Osteoblast (primary cell): ENCODE measurements around the gene NRF1. TPM values are rescaled to one million over a fixed set of nuclear protein-coding genes. Genes with fewer than 3 reads are reported as not detected.

Source experiments
- DNase-seq: peaks from one replicate; pipeline ENCODE4 v3.0.0; 2011; ENCODE audit warnings: low spot score, mixed read lengths; ENCODE audit not compliant: insufficient read length; ENCODE audit errors: missing footprints
- H2AFZ ChIP-seq: 2 replicates; pipeline ENCODE4 v1.6.0; 2011; ENCODE audit warnings: mild to moderate bottlenecking, low read length
- H3K27ac ChIP-seq: 2 replicates; pipeline ENCODE4 v1.5.1; 2011; ENCODE audit warnings: mild to moderate bottlenecking, low read depth, low read length, moderate library complexity
- H3K27me3 ChIP-seq: 2 replicates; pipeline ENCODE4 v1.6.0; 2012; ENCODE audit warnings: mild to moderate bottlenecking, control low read depth, inconsistent platforms, low read length, moderate library complexity; ENCODE audit not compliant: insufficient read depth
- H3K36me3 ChIP-seq: 2 replicates; pipeline ENCODE4 v1.5.1; 2011; ENCODE audit warnings: mild to moderate bottlenecking, low read length, control low read depth, moderate library complexity; ENCODE audit not compliant: insufficient read depth
- H3K4me1 ChIP-seq: 2 replicates; pipeline ENCODE4 v1.5.1; 2011; ENCODE audit warnings: mild to moderate bottlenecking, low read length, control low read depth, moderate library complexity; ENCODE audit not compliant: insufficient read depth
- H3K4me2 ChIP-seq: 2 replicates; pipeline ENCODE4 v1.6.0; 2011; ENCODE audit warnings: mild to moderate bottlenecking, low read length; ENCODE audit not compliant: insufficient read depth
- H3K4me3 ChIP-seq: fragments of 200-600 bp; sonication (generic); 3 replicates; pipeline ENCODE4 v1.5.1; 2012; ENCODE audit warnings: mild to moderate bottlenecking, low read length, inconsistent platforms; ENCODE audit not compliant: insufficient read depth
- H3K79me2 ChIP-seq: 2 replicates; pipeline ENCODE4 v1.6.0; 2012; ENCODE audit warnings: mild to moderate bottlenecking, low read length, control low read depth, inconsistent platforms; ENCODE audit not compliant: insufficient read depth
- H3K9me3 ChIP-seq: 2 replicates; pipeline ENCODE4 v1.5.1; 2011; ENCODE audit warnings: low read depth, low read length, control low read depth
- H4K20me1 ChIP-seq: 2 replicates; pipeline ENCODE4 v1.6.0; 2012; ENCODE audit warnings: mild to moderate bottlenecking, low read length, control low read depth; ENCODE audit not compliant: insufficient read depth
- total RNA-seq: library from RNA; depleted of rRNA; stranded (reverse); fragments of >200 nt; gene quantifications from 2 replicates; pipeline ENCODE4 v1.2.3, GENCODE V29; 2012
- TF ChIP-seq, protein P1 (sequence below): IDR thresholded peaks from 2 replicates; pipeline ENCODE4 v1.5.1; 2011; ENCODE audit warnings: mild to moderate bottlenecking, low read depth, low read length, moderate library complexity; ENCODE audit errors: extremely low read depth

The NRF1 gene
- total RNA-seq, 1 donor = 14.8 TPM

DNA sequence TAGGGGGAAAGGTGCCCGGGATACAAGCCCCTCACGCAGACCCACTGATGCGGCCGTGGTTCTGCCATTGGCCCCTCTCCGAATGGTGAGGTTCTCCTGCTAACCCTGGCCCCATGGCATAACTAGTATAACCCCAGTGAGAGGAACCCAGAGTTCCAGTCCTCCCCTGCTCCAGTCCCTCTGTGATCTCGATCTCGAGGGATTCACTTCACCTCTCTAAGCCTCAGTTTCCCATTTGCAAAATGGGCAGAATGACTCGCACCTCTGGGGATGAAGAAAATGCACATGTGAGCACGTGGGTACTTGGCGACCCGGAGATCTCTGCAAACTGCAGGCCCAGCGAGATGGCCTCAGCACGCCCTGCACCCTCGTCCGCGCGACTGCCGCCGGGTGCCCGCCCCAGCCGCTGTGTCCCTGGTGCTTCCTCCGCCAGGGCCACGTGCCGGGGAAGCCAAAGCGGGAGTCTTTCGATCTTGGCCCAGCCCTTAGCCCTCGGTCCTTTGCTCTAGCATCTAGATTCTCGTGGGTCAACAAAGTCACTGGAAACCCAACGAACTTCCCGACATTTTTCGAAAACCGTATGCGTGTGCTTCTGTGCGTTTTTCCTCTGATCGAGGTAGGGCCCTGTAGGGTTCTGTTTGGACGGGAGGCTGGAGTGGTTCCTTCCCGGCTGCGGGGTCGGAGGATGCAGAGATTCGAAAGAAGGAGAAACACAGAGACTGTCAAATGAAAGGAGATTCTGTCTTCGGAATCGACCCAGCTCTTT lies 171.5 kb downstream of the NRF1 start:
- DNase-seq = peak; percentile 90
- Histone ChIP-seq H2AFZ (no peak overlapping the region), H3K27ac (no peak overlapping the region), H3K4me3 (no peak overlapping the region), H3K4me2 (no peak overlapping the region), H3K4me1 (no peaks in the 10 kb centered on the region), H3K79me2 (no peaks in the 10 kb centered on the region), H3K36me3 (no peaks in the 10 kb centered on the region), H3K27me3 (peaks cover 92% of the 10 kb centered on the region), H3K9me3 (no peaks in the 10 kb centered on the region), H4K20me1 (peaks cover 3% of the 10 kb centered on the region)
- TF ChIP-seq, protein P1, sequence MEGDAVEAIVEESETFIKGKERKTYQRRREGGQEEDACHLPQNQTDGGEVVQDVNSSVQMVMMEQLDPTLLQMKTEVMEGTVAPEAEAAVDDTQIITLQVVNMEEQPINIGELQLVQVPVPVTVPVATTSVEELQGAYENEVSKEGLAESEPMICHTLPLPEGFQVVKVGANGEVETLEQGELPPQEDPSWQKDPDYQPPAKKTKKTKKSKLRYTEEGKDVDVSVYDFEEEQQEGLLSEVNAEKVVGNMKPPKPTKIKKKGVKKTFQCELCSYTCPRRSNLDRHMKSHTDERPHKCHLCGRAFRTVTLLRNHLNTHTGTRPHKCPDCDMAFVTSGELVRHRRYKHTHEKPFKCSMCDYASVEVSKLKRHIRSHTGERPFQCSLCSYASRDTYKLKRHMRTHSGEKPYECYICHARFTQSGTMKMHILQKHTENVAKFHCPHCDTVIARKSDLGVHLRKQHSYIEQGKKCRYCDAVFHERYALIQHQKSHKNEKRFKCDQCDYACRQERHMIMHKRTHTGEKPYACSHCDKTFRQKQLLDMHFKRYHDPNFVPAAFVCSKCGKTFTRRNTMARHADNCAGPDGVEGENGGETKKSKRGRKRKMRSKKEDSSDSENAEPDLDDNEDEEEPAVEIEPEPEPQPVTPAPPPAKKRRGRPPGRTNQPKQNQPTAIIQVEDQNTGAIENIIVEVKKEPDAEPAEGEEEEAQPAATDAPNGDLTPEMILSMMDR = no peak

DNA sequence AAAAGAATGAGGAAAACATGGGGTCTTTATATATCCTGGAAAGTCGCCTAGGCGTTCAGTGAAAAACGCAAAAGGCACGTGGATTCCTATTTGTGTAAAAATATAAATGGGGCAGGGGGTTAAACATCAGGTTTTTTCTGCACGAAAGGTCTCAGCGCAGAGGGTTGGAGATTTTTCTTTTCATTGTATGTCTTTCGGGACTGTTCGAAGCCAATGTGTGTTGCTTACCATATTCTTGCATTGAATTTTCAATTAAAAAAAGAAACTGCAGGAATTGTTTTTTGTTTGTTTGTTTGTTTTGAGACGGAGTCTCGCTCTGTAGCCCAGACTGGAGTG lies 172.0 kb downstream of the NRF1 start:
- no peak overlapping the region for H3K4me2 ChIP-seq
- TF ChIP-seq, protein P1 = no peak
- no peak for DNase-seq
- H3K36me3 ChIP-seq = no peaks in the 10 kb centered on the region
- no peaks in the 10 kb centered on the region for H3K9me3 ChIP-seq
- H4K20me1 ChIP-seq = peaks cover 3% of the 10 kb centered on the region
- no peaks in the 10 kb centered on the region for H3K4me1 ChIP-seq
- peaks cover 86% of the 10 kb centered on the region for H3K27me3 ChIP-seq
- no peak overlapping the region for H3K27ac ChIP-seq
- no peak overlapping the region for H3K4me3 ChIP-seq
- H3K79me2 ChIP-seq = no peaks in the 10 kb centered on the region
- H2AFZ ChIP-seq = no peak overlapping the region

DNA sequence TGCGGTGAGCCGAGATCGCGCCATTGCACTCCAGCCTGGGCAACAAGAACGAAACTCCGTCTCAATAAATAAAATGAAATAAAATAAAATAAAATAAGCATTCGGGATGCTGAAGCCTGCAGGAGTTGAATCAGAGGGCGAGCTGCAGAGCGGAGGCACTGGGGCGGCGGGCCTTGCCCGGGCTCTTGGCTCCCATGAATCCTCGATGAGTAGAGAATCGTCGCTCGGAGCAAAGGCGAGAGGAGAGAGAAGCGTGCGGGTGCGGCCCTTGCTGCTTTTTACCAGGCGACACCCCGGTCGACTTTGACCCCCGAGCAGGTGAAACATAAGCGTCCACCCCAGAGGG lies 172.9 kb downstream of the NRF1 start:
- Histone ChIP-seq H3K4me2 (no peak overlapping the region), H2AFZ (no peak overlapping the region), H3K4me3 (no peak overlapping the region), H3K9me3 (no peaks in the 10 kb centered on the region), H3K27me3 (peaks cover 78% of the 10 kb centered on the region), H3K36me3 (no peaks in the 10 kb centered on the region), H3K27ac (no peak overlapping the region), H3K4me1 (no peaks in the 10 kb centered on the region), H3K79me2 (no peaks in the 10 kb centered on the region), H4K20me1 (peaks cover 3% of the 10 kb centered on the region)
- TF ChIP-seq, protein P1 = no peak
- DNase-seq = peak; percentile 86

DNA sequence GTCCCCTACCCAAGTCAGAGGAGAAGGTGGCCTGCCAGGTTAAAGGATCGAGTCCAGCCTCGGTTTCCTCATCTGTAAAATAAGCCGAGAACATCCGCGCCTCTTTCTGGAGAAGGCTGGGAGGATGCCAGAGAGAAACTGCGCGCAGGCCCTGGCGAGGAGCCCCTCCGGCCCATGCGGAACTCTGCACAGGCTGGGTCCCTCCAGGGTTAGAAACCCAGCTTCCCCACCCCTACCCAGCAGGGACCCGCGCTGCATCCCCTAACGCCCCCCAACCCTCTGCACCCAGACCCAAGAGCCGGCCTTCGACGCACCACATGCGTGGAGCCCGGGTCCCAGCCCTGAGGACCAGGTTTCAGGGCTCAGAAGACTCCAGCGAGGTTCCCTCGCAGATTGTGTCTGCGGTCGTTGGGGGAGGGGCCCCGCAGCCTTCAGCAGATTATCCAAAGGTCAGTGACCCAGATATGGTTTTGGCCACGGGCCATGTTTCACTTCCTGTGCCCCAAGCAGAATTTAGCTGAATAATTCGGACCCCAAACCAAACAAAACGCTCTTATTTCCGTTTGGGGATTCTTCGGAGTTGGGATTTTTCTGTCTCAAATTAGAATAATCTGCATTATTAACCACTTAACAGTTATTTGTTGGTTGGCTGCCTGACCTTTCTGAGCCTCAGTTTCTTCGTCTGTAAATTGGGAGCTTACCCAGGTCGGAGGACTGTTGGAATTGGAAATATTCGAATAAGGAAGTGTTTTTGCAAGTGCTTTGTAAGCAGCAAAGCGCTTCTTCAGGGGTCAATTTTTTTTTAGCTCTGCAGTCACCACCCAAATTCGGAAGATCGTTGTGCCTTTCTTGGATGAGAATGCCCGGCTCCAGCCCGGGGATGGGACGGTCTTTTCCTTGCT lies 173.5 kb downstream of the NRF1 start:
- no peak overlapping the region for H2AFZ ChIP-seq

More for the DNA sequence above, 173.5 kb downstream of the NRF1 start:
- no peak overlapping the region for H3K4me2 ChIP-seq
- peaks cover 71% of the 10 kb centered on the region for H3K27me3 ChIP-seq
- no peaks in the 10 kb centered on the region for H3K9me3 ChIP-seq
- TF ChIP-seq, protein P1 = no peak
- H3K79me2 ChIP-seq = no peaks in the 10 kb centered on the region
- peaks cover 3% of the 10 kb centered on the region for H4K20me1 ChIP-seq
- no peak overlapping the region for H3K27ac ChIP-seq
- H3K4me3 ChIP-seq = no peak overlapping the region
- H3K36me3 ChIP-seq = no peaks in the 10 kb centered on the region
- no peaks in the 10 kb centered on the region for H3K4me1 ChIP-seq
- DNase-seq = peak; percentile 91
